ENCODE results near the gene OR51A2.
"Not testable (repeated sequence)": the region's sequence is repeated elsewhere in the genome, so short reads cannot be mapped to it uniquely, and the experiment has no call there.

OR51A2 gene

GRCh38 chr11:4955613-4956012 lies at the start of gene OR51A2:
OR51A2 (minus strand) TSS chr11:4955713; CDS start chr11:4955713, 0 bp downstream.
- H3K4me3 ChIP-seq (ENCODE audit: low read depth, low read length); DNase-seq (ENCODE audit: low read depth): not testable (repeated sequence)

- no peak overlapping the region for H3K4me3 ChIP-seq (ENCODE audit: low read depth, low read length)
- peak; percentile 12 for DNase-seq (ENCODE audit: low read depth)
- TF ChIP-seq, protein P1, sequence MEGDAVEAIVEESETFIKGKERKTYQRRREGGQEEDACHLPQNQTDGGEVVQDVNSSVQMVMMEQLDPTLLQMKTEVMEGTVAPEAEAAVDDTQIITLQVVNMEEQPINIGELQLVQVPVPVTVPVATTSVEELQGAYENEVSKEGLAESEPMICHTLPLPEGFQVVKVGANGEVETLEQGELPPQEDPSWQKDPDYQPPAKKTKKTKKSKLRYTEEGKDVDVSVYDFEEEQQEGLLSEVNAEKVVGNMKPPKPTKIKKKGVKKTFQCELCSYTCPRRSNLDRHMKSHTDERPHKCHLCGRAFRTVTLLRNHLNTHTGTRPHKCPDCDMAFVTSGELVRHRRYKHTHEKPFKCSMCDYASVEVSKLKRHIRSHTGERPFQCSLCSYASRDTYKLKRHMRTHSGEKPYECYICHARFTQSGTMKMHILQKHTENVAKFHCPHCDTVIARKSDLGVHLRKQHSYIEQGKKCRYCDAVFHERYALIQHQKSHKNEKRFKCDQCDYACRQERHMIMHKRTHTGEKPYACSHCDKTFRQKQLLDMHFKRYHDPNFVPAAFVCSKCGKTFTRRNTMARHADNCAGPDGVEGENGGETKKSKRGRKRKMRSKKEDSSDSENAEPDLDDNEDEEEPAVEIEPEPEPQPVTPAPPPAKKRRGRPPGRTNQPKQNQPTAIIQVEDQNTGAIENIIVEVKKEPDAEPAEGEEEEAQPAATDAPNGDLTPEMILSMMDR (IDR thresholded peaks at IDR 0.05; ENCODE audit: low read depth, low read length, missing control alignments), result peak; percentile 53
Measured at GRCh38 chr11:5004424-5005274, 49.1 kb upstream of the OR51A2 start.

DNA sequence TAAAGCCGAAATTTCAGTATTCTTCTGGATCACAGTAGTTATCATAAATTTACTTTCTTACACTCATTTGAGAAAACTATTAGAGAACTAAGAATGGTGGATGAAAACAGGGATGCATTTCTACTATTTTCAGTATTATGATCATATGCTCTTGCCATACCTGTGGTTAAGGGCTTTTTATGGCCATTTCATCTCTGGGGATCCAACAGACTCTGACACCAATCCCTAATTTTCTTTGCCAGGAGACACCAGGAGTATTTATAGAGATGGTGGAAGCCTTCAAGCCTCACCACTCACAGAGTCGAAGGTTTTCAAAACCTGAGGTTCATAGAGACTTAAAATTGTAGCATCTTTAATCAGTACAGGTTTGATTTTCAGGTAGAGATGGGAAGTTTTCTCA lies 39.0 kb upstream of the OR51A2 start, which contains the start of gene OR51L1:
Gene OR51L1, plus strand, starts transcription at position 301 of the 400 bp plus-strand sequence. CDS start 4,132 bp downstream, outside the sequence.
- DNase-seq (ENCODE audit: low read depth), result no peak
- no peak within 1 kb of the TSS for H3K4me3 ChIP-seq (ENCODE audit: low read depth, low read length)
- TF ChIP-seq, protein P1 (IDR thresholded peaks at IDR 0.05; ENCODE audit: low read depth, low read length, missing control alignments), result no peak

DNA sequence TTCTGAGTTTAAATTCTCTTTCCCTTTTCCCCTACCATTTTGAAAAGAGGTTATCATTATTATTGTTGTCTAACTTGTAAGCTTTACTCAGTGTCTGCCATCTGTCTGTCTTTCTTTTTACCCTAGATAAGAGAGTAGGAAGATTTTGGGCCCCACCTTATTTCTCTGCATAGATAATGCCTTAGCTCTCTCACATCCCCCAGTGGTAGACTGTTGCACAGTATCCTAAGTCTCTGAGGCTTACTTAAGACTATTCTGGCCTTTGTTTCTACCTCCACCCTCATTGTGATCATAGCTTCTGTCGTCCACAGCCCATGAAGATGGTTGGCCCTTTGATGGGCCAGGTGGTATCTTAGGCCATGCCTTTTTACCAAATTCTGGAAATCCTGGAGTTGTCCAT lies 35.5 kb upstream of the OR51A2 start:
- H3K4me3 ChIP-seq (ENCODE audit: low read depth, low read length), result no peak overlapping the region
- TF ChIP-seq, protein P1 (IDR thresholded peaks at IDR 0.05; ENCODE audit: low read depth, low read length, missing control alignments), result peak; percentile 38

GRCh38 chr11:4983841-4984240 lies 28.3 kb upstream of the OR51A2 start:
- TF ChIP-seq, protein P1 (IDR thresholded peaks at IDR 0.05; ENCODE audit: low read depth, low read length, missing control alignments), result no peak
- no peak overlapping the region for H3K4me3 ChIP-seq (ENCODE audit: low read depth, low read length)
- DNase-seq (ENCODE audit: low read depth), result no peak

More for the DNA sequence above, 35.5 kb upstream of the OR51A2 start:
- DNase-seq (ENCODE audit: low read depth), result no peak

DNA sequence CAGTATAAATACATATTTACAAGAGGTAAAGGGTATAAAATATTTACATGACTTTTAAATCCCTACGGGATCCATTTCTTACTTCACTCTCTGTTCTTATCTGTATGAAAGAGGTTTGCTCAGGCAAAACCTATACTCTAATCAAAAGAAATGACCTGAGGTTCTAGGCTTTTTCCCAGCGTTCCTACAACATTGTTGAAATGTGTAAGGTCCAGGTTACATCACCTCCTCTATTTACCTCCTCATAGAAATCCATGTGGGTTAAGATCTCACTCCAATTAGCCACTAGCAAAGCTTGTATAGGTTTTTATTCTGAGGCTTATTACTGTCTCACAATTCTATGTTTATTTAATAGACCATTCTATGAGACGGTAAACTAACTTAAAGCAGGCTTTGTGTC lies 27.2 kb upstream of the OR51A2 start:
- no peak overlapping the region for H3K4me3 ChIP-seq (ENCODE audit: low read depth, low read length)
- DNase-seq (ENCODE audit: low read depth), result no peak
- TF ChIP-seq, protein P1 (IDR thresholded peaks at IDR 0.05; ENCODE audit: low read depth, low read length, missing control alignments), result no peak

GRCh38 chr11:4979036-4979435 lies 23.5 kb upstream of the OR51A2 start:
- TF ChIP-seq, protein P1 (IDR thresholded peaks at IDR 0.05; ENCODE audit: low read depth, low read length, missing control alignments), result no peak
- H3K4me3 ChIP-seq (ENCODE audit: low read depth, low read length), result no peak overlapping the region
- DNase-seq (ENCODE audit: low read depth), result no peak

Data from GM12864 (cell line).